GM12801 (cell line): ENCODE data around the gene STARD3NL.

Source experiments
- CTCF ChIP-seq: IDR thresholded peaks from one replicate; pipeline ENCODE4 v1.5.1; 2011; ENCODE audit warnings: control low read depth; ENCODE audit not compliant: insufficient read length; ENCODE audit errors: extremely low read depth

STARD3NL gene

GRCh38 chr7:38151556-38151955 lies 26.5 kb upstream of the STARD3NL start:
- no peak for TF ChIP-seq CTCF

GRCh38 chr7:38153515-38153914 lies 24.5 kb upstream of the STARD3NL start:
- TF ChIP-seq CTCF: no peak

GRCh38 chr7:38154278-38154677 lies 23.8 kb upstream of the STARD3NL start:
- no peak for TF ChIP-seq CTCF

GRCh38 chr7:38160003-38160571 lies 18.0 kb upstream of the STARD3NL start:
- no peak for TF ChIP-seq CTCF

- no peak for TF ChIP-seq CTCF
Observed at GRCh38 chr7:38162036-38162435, 16.0 kb upstream of the STARD3NL start.

GRCh38 chr7:38163671-38164070 lies 14.4 kb upstream of the STARD3NL start:
- TF ChIP-seq CTCF: no peak

GRCh38 chr7:38168890-38169570 lies 9.0 kb upstream of the STARD3NL start:
- TF ChIP-seq CTCF: no peak
